Fibroblast of pulmonary artery (primary cell): Measurements from ENCODE around the gene ADAMTS13.

Source experiments
- DNase-seq: peaks from one replicate; pipeline ENCODE4 v3.0.0-alpha.2; 2010; ENCODE audit warnings: low read depth
- H3K4me3 ChIP-seq: replicated peaks from 2 replicates; pipeline ENCODE4 v1.5.1; 2011; ENCODE audit warnings: low read depth, mild to moderate bottlenecking, control low read depth, low read length, moderate library complexity
- TF ChIP-seq, protein P1 (sequence below): IDR thresholded peaks from 2 replicates; pipeline ENCODE4 v1.5.1; 2011; ENCODE audit warnings: mild to moderate bottlenecking, control low read depth, low read length, inconsistent platforms; ENCODE audit errors: missing control alignments

ADAMTS13 gene

DNA sequence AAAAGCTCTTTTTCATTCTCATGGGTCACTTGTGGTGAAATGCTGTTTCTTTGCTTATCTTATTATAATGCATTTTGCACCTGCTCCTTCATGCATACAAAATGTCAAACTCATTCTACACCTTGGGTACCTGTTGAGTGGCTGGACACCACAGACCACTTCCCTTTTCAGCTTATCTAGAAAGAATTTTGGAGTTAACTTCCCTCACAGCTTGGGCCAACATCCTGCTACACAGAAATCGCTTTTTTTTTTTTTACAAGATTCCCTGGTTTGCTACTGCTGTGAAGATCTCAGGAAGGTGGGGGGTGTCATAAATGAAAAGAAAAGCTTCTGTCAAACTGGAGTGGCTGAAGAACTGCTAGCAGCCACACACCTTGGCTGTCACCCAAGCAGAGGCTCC, 7.0 kb upstream of the ADAMTS13 start:
- no peak for DNase-seq
- H3K4me3 ChIP-seq = no peak overlapping the region
- TF ChIP-seq, protein P1, sequence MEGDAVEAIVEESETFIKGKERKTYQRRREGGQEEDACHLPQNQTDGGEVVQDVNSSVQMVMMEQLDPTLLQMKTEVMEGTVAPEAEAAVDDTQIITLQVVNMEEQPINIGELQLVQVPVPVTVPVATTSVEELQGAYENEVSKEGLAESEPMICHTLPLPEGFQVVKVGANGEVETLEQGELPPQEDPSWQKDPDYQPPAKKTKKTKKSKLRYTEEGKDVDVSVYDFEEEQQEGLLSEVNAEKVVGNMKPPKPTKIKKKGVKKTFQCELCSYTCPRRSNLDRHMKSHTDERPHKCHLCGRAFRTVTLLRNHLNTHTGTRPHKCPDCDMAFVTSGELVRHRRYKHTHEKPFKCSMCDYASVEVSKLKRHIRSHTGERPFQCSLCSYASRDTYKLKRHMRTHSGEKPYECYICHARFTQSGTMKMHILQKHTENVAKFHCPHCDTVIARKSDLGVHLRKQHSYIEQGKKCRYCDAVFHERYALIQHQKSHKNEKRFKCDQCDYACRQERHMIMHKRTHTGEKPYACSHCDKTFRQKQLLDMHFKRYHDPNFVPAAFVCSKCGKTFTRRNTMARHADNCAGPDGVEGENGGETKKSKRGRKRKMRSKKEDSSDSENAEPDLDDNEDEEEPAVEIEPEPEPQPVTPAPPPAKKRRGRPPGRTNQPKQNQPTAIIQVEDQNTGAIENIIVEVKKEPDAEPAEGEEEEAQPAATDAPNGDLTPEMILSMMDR = no peak

GRCh38 chr9:133417541-133418461, 4.4 kb upstream of the ADAMTS13 start, which contains the start of gene REXO4:
REXO4 (minus strand) TSS chr9:133418010; CDS start chr9:133417844, 166 bp downstream.
- peak; percentile 89 for DNase-seq
- TF ChIP-seq, protein P1 = no peak
- peak within 1 kb of the TSS; percentile 92 for H3K4me3 ChIP-seq

DNA sequence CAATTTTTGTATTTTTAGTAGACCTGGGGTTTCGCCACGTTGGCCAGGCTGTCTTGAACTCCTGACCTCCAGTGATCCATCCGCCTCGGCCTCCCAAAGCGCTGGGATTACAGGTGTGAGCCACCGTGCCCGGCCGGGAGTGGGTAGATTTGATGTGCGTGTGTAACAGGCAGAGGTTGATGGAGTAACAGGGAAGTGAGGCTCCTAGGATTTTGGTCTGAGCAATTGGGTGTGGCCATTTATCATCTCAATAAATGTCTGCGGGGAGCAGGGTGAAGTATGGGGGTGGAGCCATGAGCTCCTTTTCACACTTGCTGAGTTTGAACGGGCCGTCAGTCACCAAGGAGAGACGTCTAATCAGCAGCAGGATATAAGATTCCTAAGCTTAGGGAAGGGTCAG, 3.2 kb upstream of the ADAMTS13 start:
- DNase-seq = no peak
- no peak overlapping the region for H3K4me3 ChIP-seq
- TF ChIP-seq, protein P1 = no peak

DNA sequence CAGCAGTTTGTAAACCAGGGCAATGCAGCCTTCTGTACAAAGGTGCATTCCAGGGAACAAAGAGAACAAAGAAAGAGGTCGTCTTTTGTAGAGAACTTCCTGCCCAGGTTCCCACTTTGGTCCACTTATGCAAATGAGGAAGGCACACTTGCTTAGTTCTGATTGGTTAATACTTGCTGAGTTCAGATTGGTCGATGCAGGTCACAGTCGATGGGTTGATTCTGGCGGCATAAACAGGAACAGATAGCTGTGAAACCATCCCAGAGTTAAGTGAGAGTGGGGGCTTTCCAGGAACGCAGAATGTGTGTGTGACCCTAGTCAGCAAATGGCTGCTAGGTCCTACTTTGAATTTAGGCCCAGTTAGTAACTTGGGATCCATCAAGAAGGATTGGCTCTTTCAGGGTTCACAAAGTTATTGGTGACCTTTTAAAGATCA, 1.8 kb upstream of the ADAMTS13 start:
- H3K4me3 ChIP-seq = no peak overlapping the region
- DNase-seq = no peak
- TF ChIP-seq, protein P1 = no peak

- DNase-seq = no peak
These were observed 1.0 kb downstream of the ADAMTS13 start for GRCh38 chr9:133423216-133423615.

GRCh38 chr9:133424187-133424586, 2.0 kb downstream of the ADAMTS13 start:
- no peak overlapping the region for H3K4me3 ChIP-seq
- TF ChIP-seq, protein P1 = no peak
- DNase-seq = no peak

More at GRCh38 chr9:133423216-133423615, 1.0 kb downstream of the ADAMTS13 start:
- H3K4me3 ChIP-seq = no peak overlapping the region
- TF ChIP-seq, protein P1 = no peak
